ENCODE data around the gene IL32. TPM values are rescaled to one million over a fixed set of nuclear protein-coding genes. Genes with fewer than 3 reads are reported as not detected.

IL32 gene
- total RNA-seq, 4 donors from 2014 or later, result 4.2 to 32.9 (median 21.7) TPM

GRCh38 chr16:3025032-3026002, 40.1 kb upstream of the IL32 start:
- TF ChIP-seq CTCF (IDR thresholded peaks at IDR 0.05), result no peak
- TF ChIP-seq EP300 (IDR thresholded peaks at IDR 0.05), result no peak
- TF ChIP-seq POLR2A (IDR thresholded peaks at IDR 0.05), result no peak
- no peak overlapping the region for H3K27ac ChIP-seq
- H3K4me3 ChIP-seq, result no peak overlapping the region
- no peak for DNase-seq (ENCODE audit: low spot score in 2 of 2)
- H3K27me3 ChIP-seq, result peaks cover 0 to 19% of the 10 kb centered on the region in 2 donors
- 85 to 96% methylated on average over 18 of the region's 18 CpGs for WGBS, 2 donors
- peaks cover 0 to 22% (median 5%) of the 10 kb centered on the region in 3 donors for H3K36me3 ChIP-seq
- no peaks in the 10 kb centered on the region for H3K9me3 ChIP-seq
- peaks cover 0 to 70% (median 42%) of the 10 kb centered on the region in 4 donors for H3K4me1 ChIP-seq

- TF ChIP-seq POLR2A (IDR thresholded peaks at IDR 0.05) (no peak), EP300 (IDR thresholded peaks at IDR 0.05) (no peak), CTCF (IDR thresholded peaks at IDR 0.05) (no peak)
- peaks cover 0 to 63% (median 40%) of the 10 kb centered on the region in 4 donors for H3K4me1 ChIP-seq
- H3K36me3 ChIP-seq, result peaks cover 0 to 22% (median 5%) of the 10 kb centered on the region in 3 donors
- no peak overlapping the region for H3K4me3 ChIP-seq
- no peak overlapping the region for H3K27ac ChIP-seq
- H3K9me3 ChIP-seq, result no peaks in the 10 kb centered on the region
- DNase-seq (ENCODE audit: low spot score in 2 of 2), result no peak
- H3K27me3 ChIP-seq, result peaks cover 0 to 25% of the 10 kb centered on the region in 2 donors
- 92 to 96% methylated on average over 8 of the region's 8 CpGs for WGBS, 2 donors
These were observed 39.4 kb upstream of the IL32 start for GRCh38 chr16:3026003-3026378.

GRCh38 chr16:3026609-3027488, 38.6 kb upstream of the IL32 start:
- peaks cover 0 to 60% (median 33%) of the 10 kb centered on the region in 4 donors for H3K4me1 ChIP-seq
- H3K27me3 ChIP-seq, result peaks cover 0 to 34% of the 10 kb centered on the region in 2 donors
- no peak overlapping the region for H3K4me3 ChIP-seq
- H3K9me3 ChIP-seq, result no peaks in the 10 kb centered on the region
- 92 to 93% methylated on average over 22 to 24 of the region's 24 CpGs for WGBS, 2 donors
- no peak for DNase-seq (ENCODE audit: low spot score in 2 of 2)
- H3K27ac ChIP-seq, result no peak overlapping the region
- H3K36me3 ChIP-seq, result peaks cover 0 to 22% (median 5%) of the 10 kb centered on the region in 3 donors
- TF ChIP-seq EP300 (IDR thresholded peaks at IDR 0.05), result no peak
- TF ChIP-seq CTCF (IDR thresholded peaks at IDR 0.05), result no peak
- TF ChIP-seq POLR2A (IDR thresholded peaks at IDR 0.05), result no peak

GRCh38 chr16:3027489-3027795, 38.0 kb upstream of the IL32 start:
- peaks cover 0 to 40% of the 10 kb centered on the region in 2 donors for H3K27me3 ChIP-seq
- H3K4me1 ChIP-seq, result peaks cover 0 to 54% (median 28%) of the 10 kb centered on the region in 4 donors
- WGBS, 2 donors, result 86 to 90% methylated on average over 5 to 8 of the region's 8 CpGs

More at GRCh38 chr16:3027489-3027795, 38.0 kb upstream of the IL32 start:
- peaks cover 0 to 22% (median 5%) of the 10 kb centered on the region in 3 donors for H3K36me3 ChIP-seq
- TF ChIP-seq CTCF (IDR thresholded peaks at IDR 0.05) (no peak), POLR2A (IDR thresholded peaks at IDR 0.05) (no peak), EP300 (IDR thresholded peaks at IDR 0.05) (no peak)
- DNase-seq (ENCODE audit: low spot score in 2 of 2), result no peak
- H3K4me3 ChIP-seq, result no peak overlapping the region
- H3K9me3 ChIP-seq, result no peaks in the 10 kb centered on the region
- no peak overlapping the region for H3K27ac ChIP-seq
